ENCODE results near the gene CFAP299.

The CFAP299 gene

DNA sequence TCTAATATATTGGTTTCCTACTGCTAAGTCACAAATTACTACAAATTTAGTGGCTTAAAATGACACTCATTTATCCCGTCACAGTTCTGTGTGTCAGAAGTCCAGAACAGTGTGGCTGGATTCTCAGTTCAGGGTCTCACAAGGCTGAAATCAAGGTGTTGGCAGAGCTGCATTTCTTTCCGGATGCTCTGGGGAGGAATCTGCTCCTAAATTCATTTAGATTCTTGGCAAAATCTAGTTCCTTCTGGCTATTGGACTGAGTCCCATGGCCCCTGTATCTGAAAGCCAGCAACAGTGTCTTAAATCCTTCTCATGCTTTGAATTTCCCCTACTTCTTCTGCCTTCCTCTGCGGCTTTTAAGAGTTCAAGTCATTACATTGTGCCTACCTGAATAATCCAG lies 591.9 kb downstream of the CFAP299 start:
- DNase-seq: no peak
- 100% methylated on average over 2 of the region's 3 CpGs for WGBS (ENCODE audit: insufficient coverage)
- ChIA-PET CTCF (no interaction called here), POLR2A (no interaction called here)
- Histone ChIP-seq H3K4me3 (ENCODE audit: control insufficient read depth in 1 of 7, extremely low read depth in 1 of 7, insufficient read depth in 4 of 7, low read depth in 2 of 7, low read length in 6 of 7) (no peak overlapping the region), H3K9me3 (ENCODE audit: control extremely low read depth in 1 of 5, control insufficient read depth in 4 of 5, insufficient read depth in 2 of 5, low read depth in 1 of 5, low read length in 4 of 5) (no peaks in the 10 kb centered on the region), H3K27me3 (replicated peaks in 2 of 5; ENCODE audit: control insufficient read depth in 4 of 5, insufficient read depth in 5 of 5, low read length in 4 of 5) (peaks cover 0 to 2% (median 0%) of the 10 kb centered on the region in 5 experiments), H3K27ac (ENCODE audit: insufficient read depth in 1 of 2, low read depth in 1 of 2, low read length in 2 of 2, poor library complexity in 1 of 2, severe bottlenecking in 2 of 2) (no peak overlapping the region), H3K4me1 (ENCODE audit: control extremely low read depth in 1 of 4, control insufficient read depth in 4 of 4, insufficient read depth in 4 of 4, low read length in 3 of 4) (no peaks in the 10 kb centered on the region), H3K36me3 (ENCODE audit: control insufficient read depth in 4 of 4, insufficient read depth in 4 of 4, low read length in 3 of 4) (no peaks in the 10 kb centered on the region)

DNA sequence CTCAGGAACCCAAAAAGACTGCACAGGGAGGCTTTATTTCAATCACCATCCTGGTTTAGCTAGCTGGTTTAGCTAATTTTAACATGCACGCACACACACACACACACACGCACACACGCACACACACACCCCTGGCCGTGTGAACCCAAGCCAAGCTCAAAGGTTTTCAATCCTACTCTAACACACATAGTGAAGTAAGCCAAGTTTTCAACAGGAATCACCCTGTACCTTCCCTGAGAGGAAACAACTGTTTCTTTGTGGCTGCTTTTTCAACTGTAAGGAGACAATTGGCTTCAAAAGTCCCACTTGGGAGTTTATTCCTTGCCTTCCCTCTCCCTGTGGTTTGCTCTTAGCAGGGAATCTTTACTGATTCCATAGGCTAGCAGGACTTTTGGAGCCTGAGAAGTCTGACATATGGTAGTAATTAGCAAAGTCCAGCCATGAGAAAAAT lies 596.1 kb downstream of the CFAP299 start:
- DNase-seq: no peak
- H3K4me3 ChIP-seq (ENCODE audit: control insufficient read depth in 1 of 7, extremely low read depth in 1 of 7, insufficient read depth in 4 of 7, low read depth in 2 of 7, low read length in 6 of 7): no peak overlapping the region
- H3K27ac ChIP-seq (ENCODE audit: insufficient read depth in 1 of 2, low read depth in 1 of 2, low read length in 2 of 2, poor library complexity in 1 of 2, severe bottlenecking in 2 of 2): no peak overlapping the region
- CTCF ChIA-PET: no interaction called here
- peaks cover 0 to 2% (median 0%) of the 10 kb centered on the region in 5 experiments for H3K27me3 ChIP-seq (replicated peaks in 2 of 5; ENCODE audit: control insufficient read depth in 4 of 5, insufficient read depth in 5 of 5, low read length in 4 of 5)
- POLR2A ChIA-PET: no interaction called here
- no peaks in the 10 kb centered on the region for H3K4me1 ChIP-seq (ENCODE audit: control extremely low read depth in 1 of 4, control insufficient read depth in 4 of 4, insufficient read depth in 4 of 4, low read length in 3 of 4)
- no peaks in the 10 kb centered on the region for H3K36me3 ChIP-seq (ENCODE audit: control insufficient read depth in 4 of 4, insufficient read depth in 4 of 4, low read length in 3 of 4)
- H3K9me3 ChIP-seq (ENCODE audit: control extremely low read depth in 1 of 5, control insufficient read depth in 4 of 5, insufficient read depth in 2 of 5, low read depth in 1 of 5, low read length in 4 of 5): peaks cover 0 to 1% (median 0%) of the 10 kb centered on the region in 5 experiments
- 48% methylated on average over 3 of the region's 4 CpGs for WGBS (ENCODE audit: insufficient coverage)

DNA sequence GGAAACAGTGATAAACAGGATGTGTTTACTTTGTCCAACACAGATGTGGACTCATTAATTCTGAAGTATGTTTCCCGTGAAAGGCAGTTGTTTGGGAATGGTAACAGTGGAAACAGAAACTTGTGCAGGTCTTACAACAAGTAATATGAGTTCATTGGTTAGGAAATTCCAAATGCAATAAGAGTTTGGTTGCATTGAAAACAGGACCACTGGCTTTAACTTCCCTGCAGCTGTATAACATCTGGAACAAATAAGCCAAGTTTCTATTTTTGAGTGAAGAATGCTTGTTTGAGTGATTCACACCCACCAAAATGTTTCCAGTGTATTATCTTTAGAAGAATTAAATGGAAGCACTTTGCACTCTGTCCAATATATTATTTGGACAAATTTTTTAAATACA lies 612.6 kb downstream of the CFAP299 start:
- Histone ChIP-seq H3K9me3 (ENCODE audit: control extremely low read depth in 1 of 5, control insufficient read depth in 4 of 5, insufficient read depth in 2 of 5, low read depth in 1 of 5, low read length in 4 of 5) (no peaks in the 10 kb centered on the region), H3K36me3 (ENCODE audit: control insufficient read depth in 4 of 4, insufficient read depth in 4 of 4, low read length in 3 of 4) (no peaks in the 10 kb centered on the region), H3K4me1 (ENCODE audit: control extremely low read depth in 1 of 4, control insufficient read depth in 4 of 4, insufficient read depth in 4 of 4, low read length in 3 of 4) (no peaks in the 10 kb centered on the region), H3K4me3 (ENCODE audit: control insufficient read depth in 1 of 7, extremely low read depth in 1 of 7, insufficient read depth in 4 of 7, low read depth in 2 of 7, low read length in 6 of 7) (no peak overlapping the region), H3K27ac (ENCODE audit: insufficient read depth in 1 of 2, low read depth in 1 of 2, low read length in 2 of 2, poor library complexity in 1 of 2, severe bottlenecking in 2 of 2) (no peak overlapping the region), H3K27me3 (replicated peaks in 2 of 5; ENCODE audit: control insufficient read depth in 4 of 5, insufficient read depth in 5 of 5, low read length in 4 of 5) (no peaks in the 10 kb centered on the region)
- CTCF ChIA-PET: no interaction called here
- POLR2A ChIA-PET: no interaction called here
- 100% methylated on average over 1 of the region's 1 CpG for WGBS (ENCODE audit: insufficient coverage)
- no peak for DNase-seq

DNA sequence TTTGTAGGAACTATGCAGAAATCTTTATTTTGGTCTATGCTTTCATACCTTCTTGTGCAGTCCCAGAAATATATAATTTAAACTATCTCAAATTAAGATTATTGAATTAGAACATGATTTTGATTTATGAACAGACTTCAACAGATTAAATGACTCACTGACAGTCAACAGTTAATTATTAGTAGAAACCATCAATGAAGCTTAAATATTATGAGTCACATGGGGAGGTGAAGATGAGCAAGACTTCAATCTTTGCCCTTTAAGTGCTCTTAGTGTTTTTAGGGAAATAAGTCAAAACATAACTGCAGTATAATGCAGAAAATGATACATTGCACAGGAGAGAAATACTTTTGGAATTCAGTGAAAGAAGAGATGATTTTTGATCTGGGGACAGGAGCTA lies 613.5 kb downstream of the CFAP299 start:
- no peaks in the 10 kb centered on the region for H3K4me1 ChIP-seq (ENCODE audit: control extremely low read depth in 1 of 4, control insufficient read depth in 4 of 4, insufficient read depth in 4 of 4, low read length in 3 of 4)
- H3K27me3 ChIP-seq (replicated peaks in 2 of 5; ENCODE audit: control insufficient read depth in 4 of 5, insufficient read depth in 5 of 5, low read length in 4 of 5): no peaks in the 10 kb centered on the region
- no peaks in the 10 kb centered on the region for H3K9me3 ChIP-seq (ENCODE audit: control extremely low read depth in 1 of 5, control insufficient read depth in 4 of 5, insufficient read depth in 2 of 5, low read depth in 1 of 5, low read length in 4 of 5)
- CTCF ChIA-PET: no interaction called here
- no peak for DNase-seq
- H3K4me3 ChIP-seq (ENCODE audit: control insufficient read depth in 1 of 7, extremely low read depth in 1 of 7, insufficient read depth in 4 of 7, low read depth in 2 of 7, low read length in 6 of 7): no peak overlapping the region
- POLR2A ChIA-PET: no interaction called here
- H3K36me3 ChIP-seq (ENCODE audit: control insufficient read depth in 4 of 4, insufficient read depth in 4 of 4, low read length in 3 of 4): no peaks in the 10 kb centered on the region
- no peak overlapping the region for H3K27ac ChIP-seq (ENCODE audit: insufficient read depth in 1 of 2, low read depth in 1 of 2, low read length in 2 of 2, poor library complexity in 1 of 2, severe bottlenecking in 2 of 2)

DNA sequence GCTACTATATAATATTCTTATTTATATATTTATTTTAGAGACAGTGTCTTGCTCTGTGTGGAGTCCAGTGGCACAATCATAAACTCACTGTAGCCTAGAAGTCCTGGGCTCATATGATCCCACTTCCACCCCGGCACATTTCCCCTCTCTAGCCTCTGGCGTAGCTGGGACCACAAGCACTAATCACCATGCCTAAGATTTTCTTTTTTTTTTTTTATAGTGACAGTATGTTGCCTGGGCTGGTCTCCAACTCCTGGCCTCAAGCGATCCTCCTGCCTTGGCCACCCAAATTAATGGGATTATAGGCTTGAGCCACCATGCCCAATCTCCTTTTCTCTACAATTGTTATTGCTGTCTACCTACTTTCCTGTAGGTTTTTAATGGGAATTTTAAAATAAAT lies 620.9 kb downstream of the CFAP299 start:
- H3K9me3 ChIP-seq (ENCODE audit: control extremely low read depth in 1 of 5, control insufficient read depth in 4 of 5, insufficient read depth in 2 of 5, low read depth in 1 of 5, low read length in 4 of 5): no peaks in the 10 kb centered on the region
- ChIA-PET CTCF (no interaction called here), POLR2A (no interaction called here)
- H3K4me3 ChIP-seq (ENCODE audit: control insufficient read depth in 1 of 7, extremely low read depth in 1 of 7, insufficient read depth in 4 of 7, low read depth in 2 of 7, low read length in 6 of 7): no peak overlapping the region
- WGBS (ENCODE audit: insufficient coverage): 94% methylated on average over 2 of the region's 3 CpGs
- H3K27me3 ChIP-seq (replicated peaks in 2 of 5; ENCODE audit: control insufficient read depth in 4 of 5, insufficient read depth in 5 of 5, low read length in 4 of 5): no peaks in the 10 kb centered on the region
- DNase-seq: no peak
- no peaks in the 10 kb centered on the region for H3K36me3 ChIP-seq (ENCODE audit: control insufficient read depth in 4 of 4, insufficient read depth in 4 of 4, low read length in 3 of 4)
- H3K4me1 ChIP-seq (ENCODE audit: control extremely low read depth in 1 of 4, control insufficient read depth in 4 of 4, insufficient read depth in 4 of 4, low read length in 3 of 4): no peaks in the 10 kb centered on the region
- H3K27ac ChIP-seq (ENCODE audit: insufficient read depth in 1 of 2, low read depth in 1 of 2, low read length in 2 of 2, poor library complexity in 1 of 2, severe bottlenecking in 2 of 2): no peak overlapping the region

DNA sequence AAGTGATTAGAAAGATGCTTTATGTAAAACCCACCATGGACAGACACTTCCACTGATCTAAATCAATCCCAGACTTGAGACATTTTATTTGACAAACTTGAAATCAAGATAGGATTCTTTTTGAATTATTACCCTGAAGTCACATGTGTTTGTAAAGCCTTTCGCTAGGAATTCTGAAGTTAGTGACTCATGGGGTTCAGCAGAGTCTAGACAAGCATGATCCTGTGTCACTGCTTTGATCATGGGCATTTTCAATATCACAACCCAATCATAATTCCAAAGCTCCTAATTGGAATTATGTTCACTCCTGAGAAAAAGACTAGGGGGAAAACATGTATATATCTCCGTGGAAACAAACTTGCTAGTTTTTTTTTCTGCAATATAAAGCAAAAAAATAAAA lies 627.5 kb downstream of the CFAP299 start:
- DNase-seq: no peak
- no CpG with 5 or more reads among the region's 2 CpGs for WGBS (ENCODE audit: insufficient coverage)
- ChIA-PET POLR2A (interaction anchor here (0.7 kb wide), 1 partner anchor 166 kb away, joined by 3 read pairs; no protein-coding TSS in a partner anchor), CTCF (no interaction called here)
- H3K36me3 ChIP-seq (ENCODE audit: control insufficient read depth in 4 of 4, insufficient read depth in 4 of 4, low read length in 3 of 4): no peaks in the 10 kb centered on the region
- no peak overlapping the region for H3K4me3 ChIP-seq (ENCODE audit: control insufficient read depth in 1 of 7, extremely low read depth in 1 of 7, insufficient read depth in 4 of 7, low read depth in 2 of 7, low read length in 6 of 7)
- no peak overlapping the region for H3K27ac ChIP-seq (ENCODE audit: insufficient read depth in 1 of 2, low read depth in 1 of 2, low read length in 2 of 2, poor library complexity in 1 of 2, severe bottlenecking in 2 of 2)
- H3K4me1 ChIP-seq (ENCODE audit: control extremely low read depth in 1 of 4, control insufficient read depth in 4 of 4, insufficient read depth in 4 of 4, low read length in 3 of 4): no peaks in the 10 kb centered on the region
- H3K27me3 ChIP-seq (replicated peaks in 2 of 5; ENCODE audit: control insufficient read depth in 4 of 5, insufficient read depth in 5 of 5, low read length in 4 of 5): no peaks in the 10 kb centered on the region
- H3K9me3 ChIP-seq (ENCODE audit: control extremely low read depth in 1 of 5, control insufficient read depth in 4 of 5, insufficient read depth in 2 of 5, low read depth in 1 of 5, low read length in 4 of 5): no peaks in the 10 kb centered on the region

DNA sequence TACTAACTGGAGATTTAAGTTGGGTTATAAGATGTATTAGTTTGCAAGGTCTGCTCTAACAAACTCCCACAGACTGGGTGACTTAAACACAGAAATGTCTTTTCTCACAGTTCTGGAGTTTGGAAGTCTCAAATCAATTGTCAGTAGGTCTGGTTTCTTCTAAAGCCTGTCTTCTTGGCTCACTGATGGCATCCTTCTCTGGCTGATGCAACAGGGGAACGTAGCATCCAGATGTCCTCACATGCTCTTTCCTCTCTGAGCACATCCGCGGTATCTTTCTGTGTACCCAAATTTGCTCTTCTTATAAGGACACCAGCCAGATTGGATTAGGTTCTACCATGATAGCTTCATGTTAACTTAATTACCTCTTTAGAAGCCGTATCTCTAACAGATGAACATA lies 631.8 kb downstream of the CFAP299 start:
- 100% methylated on average over 3 of the region's 4 CpGs for WGBS (ENCODE audit: insufficient coverage)
- H3K27me3 ChIP-seq (replicated peaks in 2 of 5; ENCODE audit: control insufficient read depth in 4 of 5, insufficient read depth in 5 of 5, low read length in 4 of 5): no peaks in the 10 kb centered on the region
- H3K36me3 ChIP-seq (ENCODE audit: control insufficient read depth in 4 of 4, insufficient read depth in 4 of 4, low read length in 3 of 4): no peaks in the 10 kb centered on the region
- ChIA-PET CTCF (no interaction called here), POLR2A (no interaction called here)
- no peak overlapping the region for H3K4me3 ChIP-seq (ENCODE audit: control insufficient read depth in 1 of 7, extremely low read depth in 1 of 7, insufficient read depth in 4 of 7, low read depth in 2 of 7, low read length in 6 of 7)
- H3K4me1 ChIP-seq (ENCODE audit: control extremely low read depth in 1 of 4, control insufficient read depth in 4 of 4, insufficient read depth in 4 of 4, low read length in 3 of 4): no peaks in the 10 kb centered on the region
- no peak overlapping the region for H3K27ac ChIP-seq (ENCODE audit: insufficient read depth in 1 of 2, low read depth in 1 of 2, low read length in 2 of 2, poor library complexity in 1 of 2, severe bottlenecking in 2 of 2)
- no peaks in the 10 kb centered on the region for H3K9me3 ChIP-seq (ENCODE audit: control extremely low read depth in 1 of 5, control insufficient read depth in 4 of 5, insufficient read depth in 2 of 5, low read depth in 1 of 5, low read length in 4 of 5)
- no peak for DNase-seq
